ENCODE measurements around the gene RUSC1. TPM values are rescaled to one million over a fixed set of nuclear protein-coding genes. Genes with fewer than 3 reads are reported as not detected.

RUSC1 gene
- total and polyA plus RNA-seq, 2 of the 8 experiments (the other 6 are each of a cell fraction or from before 2014, with no cell fraction given): 54.6 to 90.4 TPM

- TF ChIP-seq KDM5A (IDR thresholded peaks at IDR 0.05; ENCODE audit: low read length): no peak
- TF ChIP-seq FOSL1 (IDR thresholded peaks at IDR 0.05; ENCODE audit: insufficient read depth, low read depth, low read length): no peak
These were observed 16.1 kb upstream of the RUSC1 start (continued) for GRCh38 chr1:155304558-155305063.
